ENCODE results near the gene STPG4. TPM values are rescaled to one million over a fixed set of nuclear protein-coding genes. Genes with fewer than 3 reads are reported as not detected.

STPG4 gene
- total and polyA plus RNA-seq, 4 donors = 0.06 to 1.0 (median 0.20) TPM

GRCh38 chr2:47190188-47190881 is 35.2 kb upstream of the STPG4 start:
- ATAC-seq (ENCODE audit: insufficient read depth, low FRiP score) = no peak
- Histone ChIP-seq H3K36me3 (ENCODE audit: control insufficient read depth in 4 of 4, insufficient read depth in 4 of 4, low read length in 4 of 4) (no peaks in the 10 kb centered on the region), H3K27ac (ENCODE audit: low read depth in 1 of 2, low read length in 1 of 2) (no peak overlapping the region), H3K9me3 (ENCODE audit: control insufficient read depth in 4 of 4, insufficient read depth in 3 of 4, low read length in 3 of 4) (peaks cover 0 to 2% (median 0%) of the 10 kb centered on the region in 4 donors), H3K9ac (ENCODE audit: insufficient read depth in 1 of 2, low read length in 2 of 2) (no peak overlapping the region), H3K4me1 (ENCODE audit: control insufficient read depth in 5 of 5, insufficient read depth in 5 of 5, low read length in 5 of 5) (peaks cover 0 to 43% (median 20%) of the 10 kb centered on the region in 5 donors), H3K4me3 (no peak overlapping the region), H3K27me3 (ENCODE audit: control insufficient read depth in 3 of 3, insufficient read depth in 3 of 3, low read length in 2 of 3) (no peaks in the 10 kb centered on the region)
- DNase-seq = peak in 2 of 3 donors; percentile 54 to 65
- 58 to 65% methylated on average over 1 of the region's 1 CpG for WGBS, 2 donors
- no peak for TF ChIP-seq CTCF (IDR thresholded peaks at IDR 0.05; ENCODE audit: control extremely low read depth, extremely low read depth)

- Histone ChIP-seq H3K4me3 (no peak overlapping the region), H3K9ac (ENCODE audit: insufficient read depth in 1 of 2, low read length in 2 of 2) (no peak overlapping the region), H3K4me1 (ENCODE audit: control insufficient read depth in 5 of 5, insufficient read depth in 5 of 5, low read length in 5 of 5) (peaks cover 0 to 43% (median 20%) of the 10 kb centered on the region in 5 donors), H3K9me3 (ENCODE audit: control insufficient read depth in 4 of 4, insufficient read depth in 3 of 4, low read length in 3 of 4) (peaks cover 0 to 2% (median 0%) of the 10 kb centered on the region in 4 donors), H3K27me3 (ENCODE audit: control insufficient read depth in 3 of 3, insufficient read depth in 3 of 3, low read length in 2 of 3) (no peaks in the 10 kb centered on the region), H3K36me3 (ENCODE audit: control insufficient read depth in 4 of 4, insufficient read depth in 4 of 4, low read length in 4 of 4) (no peaks in the 10 kb centered on the region), H3K27ac (ENCODE audit: low read depth in 1 of 2, low read length in 1 of 2) (no peak overlapping the region)
- ATAC-seq (ENCODE audit: insufficient read depth, low FRiP score) = no peak
- TF ChIP-seq CTCF (IDR thresholded peaks at IDR 0.05; ENCODE audit: control extremely low read depth, extremely low read depth) = no peak
- 86 to 87% methylated on average over 1 of the region's 1 CpG for WGBS, 2 donors
- DNase-seq = peak in 1 of 3 donors; percentile 46
Observed at GRCh38 chr2:47189635-47190034, 34.5 kb upstream of the STPG4 start.

- TF ChIP-seq CTCF (IDR thresholded peaks at IDR 0.05; ENCODE audit: control extremely low read depth, extremely low read depth) = no peak
- peaks cover 0 to 5% (median 0%) of the 10 kb centered on the region in 3 donors for H3K27me3 ChIP-seq (ENCODE audit: control insufficient read depth in 3 of 3, insufficient read depth in 3 of 3, low read length in 2 of 3)
- H3K9me3 ChIP-seq (ENCODE audit: control insufficient read depth in 4 of 4, insufficient read depth in 3 of 4, low read length in 3 of 4) = no peaks in the 10 kb centered on the region
- no peak overlapping the region for H3K27ac ChIP-seq (ENCODE audit: low read depth in 1 of 2, low read length in 1 of 2)
- DNase-seq (no peak), ATAC-seq (ENCODE audit: insufficient read depth, low FRiP score) (no peak)
- H3K36me3 ChIP-seq (ENCODE audit: control insufficient read depth in 4 of 4, insufficient read depth in 4 of 4, low read length in 4 of 4) = no peaks in the 10 kb centered on the region
- no peak overlapping the region for H3K4me3 ChIP-seq
- H3K4me1 ChIP-seq (ENCODE audit: control insufficient read depth in 5 of 5, insufficient read depth in 5 of 5, low read length in 5 of 5) = peaks cover 0 to 28% (median 7%) of the 10 kb centered on the region in 5 donors
- no peak overlapping the region for H3K9ac ChIP-seq (ENCODE audit: insufficient read depth in 1 of 2, low read length in 2 of 2)
- WGBS, 2 donors = 95 to 97% methylated on average over 4 of the region's 4 CpGs
Observed at GRCh38 chr2:47187069-47187468, 32.0 kb upstream of the STPG4 start.

Measured in lung (tissue), 12 donors.